Measurements from ENCODE around the gene SSR2. TPM values are rescaled to one million over a fixed set of nuclear protein-coding genes. Genes with fewer than 3 reads are reported as not detected.

The SSR2 gene
- polyA plus RNA-seq, 1 experiment: 935 TPM

- ChIA-PET CTCF (interaction anchor here (0.9 to 3.9 kb wide), 7 partner anchors 13 to 101 kb away, joined by 3 to 23 read pairs (median 5); partner anchors contain the start of gene KHDC4), POLR2A (interaction anchor here (0.6 kb wide), 1 partner anchor 125 kb away, joined by 4 read pairs; no protein-coding TSS in a partner anchor)
- Histone ChIP-seq H3K4me3 (ENCODE audit: low read depth, low read length) (peak overlapping the region; percentile 80), H3K36me3 (ENCODE audit: control insufficient read depth, insufficient read depth, low read length) (peaks cover 8% of the 10 kb centered on the region), H3K27me3 (ENCODE audit: control insufficient read depth, insufficient read depth, low read length) (no peaks in the 10 kb centered on the region)
- TF ChIP-seq CTCF (IDR thresholded peaks at IDR 0.05; ENCODE audit: insufficient read depth, low read depth, low read length): no peak
- DNase-seq (ENCODE audit: low read depth): no peak
These were observed 42.9 kb downstream of the SSR2 start for GRCh38 chr1:155977690-155978324.

- ChIA-PET CTCF (interaction anchor here (0.6 to 3.9 kb wide), 7 partner anchors 11 to 892 kb away, joined by 3 to 23 read pairs (median 5); no protein-coding TSS in a partner anchor), POLR2A (interaction anchor here (0.6 kb wide), 1 partner anchor 22 kb away, joined by 5 read pairs; no protein-coding TSS in a partner anchor)
- DNase-seq (ENCODE audit: low read depth): no peak
- Histone ChIP-seq H3K27me3 (ENCODE audit: control insufficient read depth, insufficient read depth, low read length) (no peaks in the 10 kb centered on the region), H3K36me3 (ENCODE audit: control insufficient read depth, insufficient read depth, low read length) (peaks cover 10% of the 10 kb centered on the region), H3K4me3 (ENCODE audit: low read depth, low read length) (peak overlapping the region; percentile 80)
- TF ChIP-seq CTCF (IDR thresholded peaks at IDR 0.05; ENCODE audit: insufficient read depth, low read depth, low read length): no peak
These were observed 43.6 kb downstream of the SSR2 start for GRCh38 chr1:155976913-155977689.

- H3K4me3 ChIP-seq (ENCODE audit: low read depth, low read length): peak overlapping the region; percentile 80
- CTCF ChIA-PET: interaction anchor here (0.6 to 3.9 kb wide), 7 partner anchors 12 to 891 kb away, joined by 3 to 23 read pairs (median 5); no protein-coding TSS in a partner anchor
- DNase-seq (ENCODE audit: low read depth): no peak
- no peaks in the 10 kb centered on the region for H3K27me3 ChIP-seq (ENCODE audit: control insufficient read depth, insufficient read depth, low read length)
- peaks cover 12% of the 10 kb centered on the region for H3K36me3 ChIP-seq (ENCODE audit: control insufficient read depth, insufficient read depth, low read length)
- POLR2A ChIA-PET: interaction anchor here (0.6 kb wide), 1 partner anchor 21 kb away, joined by 5 read pairs; no protein-coding TSS in a partner anchor
- TF ChIP-seq CTCF (IDR thresholded peaks at IDR 0.05; ENCODE audit: insufficient read depth, low read depth, low read length): no peak
These were observed 44.5 kb downstream of the SSR2 start for GRCh38 chr1:155976062-155976912.

- H3K36me3 ChIP-seq (ENCODE audit: control insufficient read depth, insufficient read depth, low read length): peaks cover 12% of the 10 kb centered on the region
- H3K4me3 ChIP-seq (ENCODE audit: low read depth, low read length): peak overlapping the region; percentile 80
- ChIA-PET CTCF (interaction anchor here (0.6 to 3.9 kb wide), 6 partner anchors 13 to 283 kb away, joined by 3 to 23 read pairs (median 5); no protein-coding TSS in a partner anchor), POLR2A (interaction anchor here (0.6 kb wide), 1 partner anchor 62 kb away, joined by 7 read pairs; no protein-coding TSS in a partner anchor)
- TF ChIP-seq CTCF (IDR thresholded peaks at IDR 0.05; ENCODE audit: insufficient read depth, low read depth, low read length): no peak
- DNase-seq (ENCODE audit: low read depth): no peak
- no peaks in the 10 kb centered on the region for H3K27me3 ChIP-seq (ENCODE audit: control insufficient read depth, insufficient read depth, low read length)
These were observed 45.2 kb downstream of the SSR2 start for GRCh38 chr1:155975375-155976061.
